Neural progenitor cell (in vitro differentiated cells): ENCODE results near the gene CCDC60. TPM values are rescaled to one million over a fixed set of nuclear protein-coding genes. Genes with fewer than 3 reads are reported as not detected.

Source experiments
- DNase-seq: peaks from one replicate; pipeline ENCODE4 v3.0.0-alpha.2; 2016; ENCODE audit warnings: low spot score
- H2AFZ ChIP-seq: fragments of 200-600 bp; sonication (generic); replicated peaks from 2 replicates; pipeline ENCODE4 v1.6.1; 2016; ENCODE audit warnings: antibody characterized with exemption
- H3F3A ChIP-seq: fragments of 200-600 bp; sonication (generic); 2 replicates; pipeline ENCODE4 v1.6.1; 2016; ENCODE audit warnings: antibody characterized with exemption, low read depth
- H3K27ac ChIP-seq: fragments of 200-600 bp; sonication (generic); 2 replicates; pipeline ENCODE4 v1.5.1; 2016; ENCODE audit warnings: mild to moderate bottlenecking
- H3K27me3 ChIP-seq: fragments of 200-600 bp; sonication (generic); 2 replicates; pipeline ENCODE4 v1.6.1; 2016; ENCODE audit warnings: mild to moderate bottlenecking, moderate library complexity
- H3K36me3 ChIP-seq: fragments of 200-600 bp; sonication (generic); 2 replicates; pipeline ENCODE4 v1.5.1; 2016
- H3K4me1 ChIP-seq: fragments of 200-600 bp; sonication (generic); 2 replicates; pipeline ENCODE4 v1.6.1; 2016; ENCODE audit warnings: mixed run types
- H3K4me2 ChIP-seq: fragments of 200-600 bp; sonication (generic); 2 replicates; pipeline ENCODE4 v1.6.1; 2016
- H3K4me3 ChIP-seq: fragments of 200-600 bp; sonication (generic); 2 replicates; pipeline ENCODE4 v1.5.1; 2016
- H3K79me2 ChIP-seq: fragments of 200-600 bp; sonication (generic); 2 replicates; pipeline ENCODE4 v1.6.1; 2016; ENCODE audit warnings: low read depth
- H3K9ac ChIP-seq: fragments of 200-600 bp; sonication (generic); 2 replicates; pipeline ENCODE4 v1.6.1; 2016
- H3K9me3 ChIP-seq: fragments of 200-600 bp; sonication (generic); 2 replicates; pipeline ENCODE4 v1.5.1; 2016; ENCODE audit warnings: low read depth
- H4K20me1 ChIP-seq: fragments of 200-600 bp; sonication (generic); 2 replicates; pipeline ENCODE4 v1.6.1; 2016; ENCODE audit warnings: low read depth
- H3K27ac Mint-ChIP-seq: 3 replicates; pipeline ENCODE4 v1.8.0; 2021; ENCODE audit warnings: mixed read lengths
- H3K27me3 Mint-ChIP-seq: 2 replicates; pipeline ENCODE4 v1.8.0; 2022; ENCODE audit warnings: low read depth, mild to moderate bottlenecking, inconsistent platforms, moderate library complexity, mixed read lengths; ENCODE audit not compliant: insufficient read depth
- H3K36me3 Mint-ChIP-seq: 3 replicates; pipeline ENCODE4 v1.8.0; 2021; ENCODE audit warnings: mixed read lengths
- H3K4me1 Mint-ChIP-seq: 3 replicates; pipeline ENCODE4 v1.8.0; 2021; ENCODE audit warnings: mixed read lengths
- H3K4me3 Mint-ChIP-seq: 3 replicates; pipeline ENCODE4 v1.8.0; 2021; ENCODE audit warnings: mild to moderate bottlenecking, moderate library complexity, mixed read lengths
- H3K9me3 Mint-ChIP-seq: 3 replicates; pipeline ENCODE4 v1.8.0; 2020; ENCODE audit warnings: mixed read lengths
- CTCF ChIP-seq: fragments of 200-600 bp; sonication (generic); IDR thresholded peaks from 2 replicates; pipeline ENCODE4 v1.5.1; 2017; ENCODE audit warnings: antibody characterized with exemption, mild to moderate bottlenecking
- EZH2 ChIP-seq: fragments of 200-600 bp; sonication (generic); IDR thresholded peaks from 2 replicates; pipeline ENCODE4 v1.6.1; 2017; ENCODE audit warnings: antibody characterized with exemption, mild to moderate bottlenecking, moderate library complexity
- EZH2phosphoT487 ChIP-seq: fragments of 200-600 bp; sonication (generic); IDR thresholded peaks from 2 replicates; pipeline ENCODE4 v1.6.1; 2017; ENCODE audit warnings: antibody characterized with exemption
- total RNA-seq: library from RNA; depleted of rRNA; stranded (reverse); fragments of >200 nt; gene quantifications from 2 replicates; pipeline ENCODE4 v1.2.3, GENCODE V29; 2015; ENCODE audit warnings: low replicate concordance

CCDC60 gene
- total RNA-seq, 1 donor from 2014 or later: 4.6 TPM

GRCh38 chr12:119459481-119459880, 125.0 kb downstream of the CCDC60 start:
- H3K36me3 ChIP-seq: no peaks in the 10 kb centered on the region
- H3K9me3 ChIP-seq: no peaks in the 10 kb centered on the region
- no peak overlapping the region for H3K4me2 ChIP-seq
- Mint-ChIP-seq H3K36me3 (no peaks in the 10 kb centered on the region), H3K27me3 (peaks cover 6% of the 10 kb centered on the region), H3K27ac (no peak overlapping the region), H3K9me3 (no peaks in the 10 kb centered on the region), H3K4me3 (no peak overlapping the region), H3K4me1 (peaks cover 5% of the 10 kb centered on the region)
- no peak overlapping the region for H3K9ac ChIP-seq
- H4K20me1 ChIP-seq: no peaks in the 10 kb centered on the region
- H3F3A ChIP-seq: no peaks in the 10 kb centered on the region
- H3K27me3 ChIP-seq: no peaks in the 10 kb centered on the region
- H3K4me3 ChIP-seq: no peak overlapping the region
- no peak for TF ChIP-seq EZH2phosphoT487
- TF ChIP-seq EZH2: no peak
- no peak for TF ChIP-seq CTCF
- no peak overlapping the region for H2AFZ ChIP-seq
- H3K4me1 ChIP-seq: no peaks in the 10 kb centered on the region
- H3K27ac ChIP-seq: no peak overlapping the region
- no peak for DNase-seq
- no peaks in the 10 kb centered on the region for H3K79me2 ChIP-seq

- no peak overlapping the region for H3K4me3 Mint-ChIP-seq
- no peak overlapping the region for H3K27ac ChIP-seq
- H4K20me1 ChIP-seq: no peaks in the 10 kb centered on the region
- H3K9me3 Mint-ChIP-seq: no peaks in the 10 kb centered on the region
- no peaks in the 10 kb centered on the region for H3K36me3 ChIP-seq
- no peak overlapping the region for H3K27ac Mint-ChIP-seq
- no peaks in the 10 kb centered on the region for H3K36me3 Mint-ChIP-seq
- H3K9ac ChIP-seq: no peak overlapping the region
- no peaks in the 10 kb centered on the region for H3K9me3 ChIP-seq
- peaks cover 5% of the 10 kb centered on the region for H3K4me1 Mint-ChIP-seq
- H3K79me2 ChIP-seq: no peaks in the 10 kb centered on the region
- H3K4me1 ChIP-seq: no peaks in the 10 kb centered on the region
- no peaks in the 10 kb centered on the region for H3K27me3 ChIP-seq
- no peak overlapping the region for H3K4me3 ChIP-seq
- no peak overlapping the region for H3K4me2 ChIP-seq
- H2AFZ ChIP-seq: no peak overlapping the region
- H3K27me3 Mint-ChIP-seq: peaks cover 6% of the 10 kb centered on the region
- no peak for DNase-seq
- TF ChIP-seq CTCF: no peak
- no peak for TF ChIP-seq EZH2phosphoT487
- TF ChIP-seq EZH2: no peak
- H3F3A ChIP-seq: no peaks in the 10 kb centered on the region
Measured at GRCh38 chr12:119460876-119461275, 126.3 kb downstream of the CCDC60 start.

GRCh38 chr12:119461636-119462214, 127.2 kb downstream of the CCDC60 start:
- H3K4me1 Mint-ChIP-seq: peaks cover 5% of the 10 kb centered on the region
- Histone ChIP-seq H4K20me1 (no peaks in the 10 kb centered on the region), H3K27me3 (no peaks in the 10 kb centered on the region), H3F3A (no peaks in the 10 kb centered on the region), H3K9ac (no peak overlapping the region), H3K4me2 (no peak overlapping the region), H3K9me3 (no peaks in the 10 kb centered on the region), H3K27ac (no peak overlapping the region), H3K4me3 (no peak overlapping the region), H3K4me1 (no peaks in the 10 kb centered on the region), H2AFZ (no peak overlapping the region), H3K79me2 (no peaks in the 10 kb centered on the region), H3K36me3 (no peaks in the 10 kb centered on the region)
- peak; percentile 5 for DNase-seq
- no peaks in the 10 kb centered on the region for H3K36me3 Mint-ChIP-seq
- no peak overlapping the region for H3K4me3 Mint-ChIP-seq
- H3K9me3 Mint-ChIP-seq: peaks cover 4% of the 10 kb centered on the region
- peaks cover 10% of the 10 kb centered on the region for H3K27me3 Mint-ChIP-seq
- TF ChIP-seq CTCF (no peak), EZH2 (no peak), EZH2phosphoT487 (no peak)
- no peak overlapping the region for H3K27ac Mint-ChIP-seq
